ENCODE measurements around the gene GRIK1.

GRIK1 gene

DNA sequence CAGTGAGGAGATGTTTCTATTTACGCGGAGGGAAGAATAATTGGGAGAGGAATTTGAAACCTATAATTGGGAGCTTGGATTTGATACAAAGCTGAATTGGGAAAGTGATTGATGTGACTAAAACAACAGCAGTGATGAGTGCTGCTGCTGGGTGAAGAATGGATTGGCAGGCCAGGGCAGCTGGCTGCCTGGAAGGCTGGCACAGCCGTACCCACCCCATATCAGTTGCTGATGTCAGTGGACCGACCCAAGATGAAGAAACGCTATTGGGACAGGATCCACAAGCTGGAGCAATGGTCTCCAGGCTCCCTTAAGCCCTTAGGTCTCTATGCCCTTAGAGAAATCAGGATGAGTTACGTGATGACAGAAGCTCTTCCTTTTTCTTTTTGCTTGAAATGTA is 47.4 kb downstream of the GRIK1 start:
- Histone ChIP-seq H3K4me3 (replicated peaks; ENCODE audit: low read depth, low read length) (no peak overlapping the region), H3K36me3 (ENCODE audit: control insufficient read depth, insufficient read depth, low read length) (no peaks in the 10 kb centered on the region), H3K27me3 (replicated peaks; ENCODE audit: control insufficient read depth, insufficient read depth, low read length) (no peaks in the 10 kb centered on the region)
- DNase-seq (ENCODE audit: extremely low read depth, insufficient read length) = no peak
- TF ChIP-seq CTCF (IDR thresholded peaks at IDR 0.05; ENCODE audit: insufficient read depth, low read length, poor library complexity, severe bottlenecking) = no peak

DNA sequence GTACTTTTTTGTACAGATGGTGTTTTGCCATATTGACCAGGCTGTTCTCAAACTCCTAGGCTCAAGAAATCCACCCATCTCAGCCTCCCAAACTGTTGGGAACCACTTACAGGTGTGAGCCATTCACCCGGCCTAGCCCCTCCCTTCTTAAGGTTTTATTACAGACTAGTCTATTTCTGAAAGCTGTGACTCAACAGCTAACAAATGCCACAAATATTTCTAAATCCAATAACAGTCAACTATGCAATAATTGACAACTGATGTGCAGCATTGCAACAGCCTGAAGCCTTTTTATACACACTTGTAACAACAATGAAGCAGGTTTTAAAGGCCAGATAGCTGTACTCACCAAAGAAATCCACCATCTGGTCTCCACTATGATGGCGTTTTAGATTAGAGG is 51.4 kb downstream of the GRIK1 start:
- no peak for TF ChIP-seq CTCF (IDR thresholded peaks at IDR 0.05; ENCODE audit: insufficient read depth, low read length, poor library complexity, severe bottlenecking)
- Histone ChIP-seq H3K27me3 (replicated peaks; ENCODE audit: control insufficient read depth, insufficient read depth, low read length) (no peaks in the 10 kb centered on the region), H3K36me3 (ENCODE audit: control insufficient read depth, insufficient read depth, low read length) (no peaks in the 10 kb centered on the region), H3K4me3 (replicated peaks; ENCODE audit: low read depth, low read length) (no peak overlapping the region)
- no peak for DNase-seq (ENCODE audit: extremely low read depth, insufficient read length)

GRCh38 chr21:29887313-29888009 is 52.3 kb downstream of the GRIK1 start:
- H3K36me3 ChIP-seq (ENCODE audit: control insufficient read depth, insufficient read depth, low read length) = no peaks in the 10 kb centered on the region
- no peak for DNase-seq (ENCODE audit: extremely low read depth, insufficient read length)
- no peaks in the 10 kb centered on the region for H3K27me3 ChIP-seq (replicated peaks; ENCODE audit: control insufficient read depth, insufficient read depth, low read length)
- no peak overlapping the region for H3K4me3 ChIP-seq (replicated peaks; ENCODE audit: low read depth, low read length)
- no peak for TF ChIP-seq CTCF (IDR thresholded peaks at IDR 0.05; ENCODE audit: insufficient read depth, low read length, poor library complexity, severe bottlenecking)

DNA sequence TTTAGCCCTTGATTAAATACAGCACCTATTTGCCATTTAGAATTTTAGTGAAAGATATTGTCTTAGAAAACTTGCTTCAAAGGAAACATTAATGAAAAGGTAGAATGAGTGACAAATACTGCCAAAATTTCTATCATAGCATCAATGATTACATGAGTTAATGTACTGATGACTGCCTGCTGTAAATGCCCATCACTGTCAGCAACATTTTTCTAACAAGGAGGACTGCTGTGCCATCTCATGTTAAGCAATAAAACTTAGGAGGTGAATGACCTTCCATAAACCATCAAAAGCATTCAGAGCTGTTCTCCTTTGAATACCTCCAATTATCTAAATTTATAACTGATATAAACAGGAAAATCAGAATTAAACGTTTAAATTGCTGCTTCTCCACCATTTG is 54.3 kb downstream of the GRIK1 start:
- no peak for TF ChIP-seq CTCF (IDR thresholded peaks at IDR 0.05; ENCODE audit: insufficient read depth, low read length, poor library complexity, severe bottlenecking)
- no peak overlapping the region for H3K4me3 ChIP-seq (replicated peaks; ENCODE audit: low read depth, low read length)
- H3K36me3 ChIP-seq (ENCODE audit: control insufficient read depth, insufficient read depth, low read length) = no peaks in the 10 kb centered on the region
- H3K27me3 ChIP-seq (replicated peaks; ENCODE audit: control insufficient read depth, insufficient read depth, low read length) = no peaks in the 10 kb centered on the region
- DNase-seq (ENCODE audit: extremely low read depth, insufficient read length) = no peak

GRCh38 chr21:29875873-29876272 is 63.9 kb downstream of the GRIK1 start:
- no peaks in the 10 kb centered on the region for H3K27me3 ChIP-seq (replicated peaks; ENCODE audit: control insufficient read depth, insufficient read depth, low read length)
- no peak for TF ChIP-seq CTCF (IDR thresholded peaks at IDR 0.05; ENCODE audit: insufficient read depth, low read length, poor library complexity, severe bottlenecking)
- DNase-seq (ENCODE audit: extremely low read depth, insufficient read length) = no peak
- no peak overlapping the region for H3K4me3 ChIP-seq (replicated peaks; ENCODE audit: low read depth, low read length)
- H3K36me3 ChIP-seq (ENCODE audit: control insufficient read depth, insufficient read depth, low read length) = no peaks in the 10 kb centered on the region
